Neural progenitor cell (in vitro differentiated cells): ENCODE data around the gene EPGN.

ENCODE experiments used
- EZH2 ChIP-seq: fragments of 200-600 bp; sonication (generic); IDR thresholded peaks from 2 replicates; pipeline ENCODE4 v1.6.1; 2017; ENCODE audit warnings: antibody characterized with exemption, mild to moderate bottlenecking, moderate library complexity
- TF ChIP-seq, protein P1 (sequence below): fragments of 200-600 bp; sonication (generic); IDR thresholded peaks from 2 replicates; pipeline ENCODE4 v1.5.1; 2017; ENCODE audit warnings: antibody characterized with exemption, mild to moderate bottlenecking

- TF ChIP-seq, protein P1, sequence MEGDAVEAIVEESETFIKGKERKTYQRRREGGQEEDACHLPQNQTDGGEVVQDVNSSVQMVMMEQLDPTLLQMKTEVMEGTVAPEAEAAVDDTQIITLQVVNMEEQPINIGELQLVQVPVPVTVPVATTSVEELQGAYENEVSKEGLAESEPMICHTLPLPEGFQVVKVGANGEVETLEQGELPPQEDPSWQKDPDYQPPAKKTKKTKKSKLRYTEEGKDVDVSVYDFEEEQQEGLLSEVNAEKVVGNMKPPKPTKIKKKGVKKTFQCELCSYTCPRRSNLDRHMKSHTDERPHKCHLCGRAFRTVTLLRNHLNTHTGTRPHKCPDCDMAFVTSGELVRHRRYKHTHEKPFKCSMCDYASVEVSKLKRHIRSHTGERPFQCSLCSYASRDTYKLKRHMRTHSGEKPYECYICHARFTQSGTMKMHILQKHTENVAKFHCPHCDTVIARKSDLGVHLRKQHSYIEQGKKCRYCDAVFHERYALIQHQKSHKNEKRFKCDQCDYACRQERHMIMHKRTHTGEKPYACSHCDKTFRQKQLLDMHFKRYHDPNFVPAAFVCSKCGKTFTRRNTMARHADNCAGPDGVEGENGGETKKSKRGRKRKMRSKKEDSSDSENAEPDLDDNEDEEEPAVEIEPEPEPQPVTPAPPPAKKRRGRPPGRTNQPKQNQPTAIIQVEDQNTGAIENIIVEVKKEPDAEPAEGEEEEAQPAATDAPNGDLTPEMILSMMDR: no peak
- no peak for TF ChIP-seq EZH2
Measured at GRCh38 chr4:74316397-74316796, 8.1 kb downstream of the EPGN start.
